Measurements from ENCODE around the gene PRSS56. TPM values are rescaled to one million over a fixed set of nuclear protein-coding genes. Genes with fewer than 3 reads are reported as not detected.

The PRSS56 gene
- total RNA-seq, 1 experiment from 2014 or later, result 0.18 TPM

- POLR2A ChIA-PET, result interaction anchor here (0.6 kb wide), 2 partner anchors 617 to 769 kb away, joined by 3 to 10 read pairs; no protein-coding TSS in a partner anchor
- H3K27ac ChIP-seq (ENCODE audit: low read length), result no peak overlapping the region
Observed at GRCh38 chr2:232498452-232498851, 21.7 kb upstream of the PRSS56 start.

GRCh38 chr2:232501331-232501771 lies 18.8 kb upstream of the PRSS56 start:
- no peak for ATAC-seq
- DNase-seq (ENCODE audit: low read depth, low spot score), result no peak
- intact Hi-C loops (cut with micrococcal nuclease; ENCODE audit: unreplicated experiment) (no loop called here), in situ Hi-C loops (cut with HindIII; ENCODE audit: low pct_unique_long_range_greater_than_20kb, low sequenced_read_pairs) (no loop called here)
- ChIA-PET CTCF (no interaction called here), POLR2A (no interaction called here)
- H3K9me3 ChIP-seq (ENCODE audit: control insufficient read depth, insufficient read depth, low read depth, low read length), result no peaks in the 10 kb centered on the region
- BruUV-seq (replicated peaks), result no TSS peak
- no peaks in the 10 kb centered on the region; the same call in 1 of the 2 replicates for H3K4me1 ChIP-seq (ENCODE audit: control insufficient read depth, insufficient read depth, low read length)
- no peak for TF ChIP-seq REST (IDR thresholded peaks at IDR 0.05; ENCODE audit: insufficient read depth in 1 of 2, low read depth in 2 of 2, low read length in 1 of 2)
- TF ChIP-seq TCF7L2 (IDR thresholded peaks at IDR 0.05; ENCODE audit: low read depth, low read length), result no peak
- TF ChIP-seq CTCF (IDR thresholded peaks at IDR 0.05), result no peak
- no peak for TF ChIP-seq SIN3A (IDR thresholded peaks at IDR 0.05; ENCODE audit: borderline replicate concordance, insufficient read depth, low read depth, low read length)
- TF ChIP-seq POLR2AphosphoS5 (IDR thresholded peaks at IDR 0.05; ENCODE audit: low read depth, low read length), result no peak
- H3K4me3 ChIP-seq (ENCODE audit: low read depth in 2 of 2, low read length in 2 of 2), result no peak overlapping the region
- no peak overlapping the region for H3K27ac ChIP-seq (ENCODE audit: low read length)
- no peaks in the 10 kb centered on the region for H3K36me3 ChIP-seq (ENCODE audit: control insufficient read depth, insufficient read depth, low read length)
- H3K27me3 ChIP-seq (ENCODE audit: control insufficient read depth, insufficient read depth, low read length), result peaks cover 3% of the 10 kb centered on the region; the same call in 1 of the 2 replicates

More at GRCh38 chr2:232498452-232498851, 21.7 kb upstream of the PRSS56 start:
- DNase-seq (ENCODE audit: low read depth, low spot score), result no peak
- no TSS peak for BruUV-seq (replicated peaks)
- H3K36me3 ChIP-seq (ENCODE audit: control insufficient read depth, insufficient read depth, low read length), result no peaks in the 10 kb centered on the region
- no peak overlapping the region for H3K4me3 ChIP-seq (ENCODE audit: low read depth in 2 of 2, low read length in 2 of 2)
- in situ Hi-C loops (cut with HindIII; ENCODE audit: low pct_unique_long_range_greater_than_20kb, low sequenced_read_pairs), result no loop called here
- CTCF ChIA-PET, result no interaction called here
- H3K27me3 ChIP-seq (ENCODE audit: control insufficient read depth, insufficient read depth, low read length), result no peaks in the 10 kb centered on the region
- TF ChIP-seq SIN3A (IDR thresholded peaks at IDR 0.05; ENCODE audit: borderline replicate concordance, insufficient read depth, low read depth, low read length), result no peak
- TF ChIP-seq REST (IDR thresholded peaks at IDR 0.05; ENCODE audit: insufficient read depth in 1 of 2, low read depth in 2 of 2, low read length in 1 of 2), result no peak
- H3K9me3 ChIP-seq (ENCODE audit: control insufficient read depth, insufficient read depth, low read depth, low read length), result no peaks in the 10 kb centered on the region
- no peak for ATAC-seq
- intact Hi-C loops (cut with micrococcal nuclease; ENCODE audit: unreplicated experiment), result no loop called here
- H3K4me1 ChIP-seq (ENCODE audit: control insufficient read depth, insufficient read depth, low read length), result no peaks in the 10 kb centered on the region; the same call in 1 of the 2 replicates
